Suprapubic skin (tissue), 4 donors: ENCODE results near the gene DGCR2. TPM values are rescaled to one million over a fixed set of nuclear protein-coding genes. Genes with fewer than 3 reads are reported as not detected.
"Not testable (repeated sequence)": the region's sequence is repeated elsewhere in the genome, so short reads cannot be mapped to it uniquely, and the experiment has no call there.

ENCODE experiments used
- DNase-seq, 2 donors: peaks; one replicate each; pipeline ENCODE4 v3.0.0-alpha.2; 2019; ENCODE audit warnings: low spot score in 2 of 2
- H3K27ac ChIP-seq: fragments of 200-600 bp; sonication (generic); one replicate; pipeline ENCODE4 v1.5.1; 2019
- H3K27me3 ChIP-seq: fragments of 200-600 bp; sonication (generic); one replicate; pipeline ENCODE4 v1.5.1; 2019
- H3K36me3 ChIP-seq: fragments of 200-600 bp; sonication (generic); one replicate; pipeline ENCODE4 v1.5.1; 2019
- H3K4me1 ChIP-seq: fragments of 200-600 bp; sonication (generic); one replicate; pipeline ENCODE4 v1.5.1; 2019
- H3K4me3 ChIP-seq: fragments of 200-600 bp; sonication (generic); one replicate; pipeline ENCODE4 v1.5.1; 2019; ENCODE audit warnings: mild to moderate bottlenecking
- H3K9me3 ChIP-seq: fragments of 200-600 bp; sonication (generic); one replicate; pipeline ENCODE4 v1.5.1; 2019
- EP300 ChIP-seq: sonication (generic); formaldehyde crosslinking; IDR thresholded peaks from one replicate; pipeline ENCODE4 v1.6.1; 2017; ENCODE audit warnings: antibody characterized with exemption
- POLR2A ChIP-seq, 2 donors: fragments of 450-650 bp; IDR thresholded peaks; one replicate each; pipeline ENCODE4 v1.6.1; 2017; ENCODE audit warnings: antibody characterized with exemption in 2 of 2, mild to moderate bottlenecking in 2 of 2, moderate library complexity in 2 of 2
- POLR2AphosphoS5 ChIP-seq, 3 donors: sonication (generic); formaldehyde crosslinking; IDR thresholded peaks; one replicate each; pipeline ENCODE4 v1.6.1; 2017; ENCODE audit warnings: antibody characterized with exemption in 3 of 3
- WGBS: methylation state at CpG from one replicate; pipeline ENCODE4 v1.1.5; 2018; 5-methylcytosine and 5-hydroxymethylcytosine counted together
- total RNA-seq, 4 donors: library from RNA; depleted of rRNA; stranded (reverse); fragments of >200 nt; gene quantifications; one replicate each; pipeline ENCODE4 v1.1.0, GENCODE V29; 2016
- TF ChIP-seq, protein P1 (sequence below), 2 donors: fragments of 200-600 bp in 1 of 2; fragments of 450-650 bp in 1 of 2; sonication (generic) in 1 of 2; IDR thresholded peaks; one replicate each; pipeline ENCODE4 v1.5.1; 2016 to 2019; ENCODE audit warnings: antibody characterized with exemption in 2 of 2, mild to moderate bottlenecking in 1 of 2, moderate library complexity in 1 of 2

DGCR2 gene
- total RNA-seq, 4 donors from 2014 or later: 115 to 172 (median 130) TPM

DNA sequence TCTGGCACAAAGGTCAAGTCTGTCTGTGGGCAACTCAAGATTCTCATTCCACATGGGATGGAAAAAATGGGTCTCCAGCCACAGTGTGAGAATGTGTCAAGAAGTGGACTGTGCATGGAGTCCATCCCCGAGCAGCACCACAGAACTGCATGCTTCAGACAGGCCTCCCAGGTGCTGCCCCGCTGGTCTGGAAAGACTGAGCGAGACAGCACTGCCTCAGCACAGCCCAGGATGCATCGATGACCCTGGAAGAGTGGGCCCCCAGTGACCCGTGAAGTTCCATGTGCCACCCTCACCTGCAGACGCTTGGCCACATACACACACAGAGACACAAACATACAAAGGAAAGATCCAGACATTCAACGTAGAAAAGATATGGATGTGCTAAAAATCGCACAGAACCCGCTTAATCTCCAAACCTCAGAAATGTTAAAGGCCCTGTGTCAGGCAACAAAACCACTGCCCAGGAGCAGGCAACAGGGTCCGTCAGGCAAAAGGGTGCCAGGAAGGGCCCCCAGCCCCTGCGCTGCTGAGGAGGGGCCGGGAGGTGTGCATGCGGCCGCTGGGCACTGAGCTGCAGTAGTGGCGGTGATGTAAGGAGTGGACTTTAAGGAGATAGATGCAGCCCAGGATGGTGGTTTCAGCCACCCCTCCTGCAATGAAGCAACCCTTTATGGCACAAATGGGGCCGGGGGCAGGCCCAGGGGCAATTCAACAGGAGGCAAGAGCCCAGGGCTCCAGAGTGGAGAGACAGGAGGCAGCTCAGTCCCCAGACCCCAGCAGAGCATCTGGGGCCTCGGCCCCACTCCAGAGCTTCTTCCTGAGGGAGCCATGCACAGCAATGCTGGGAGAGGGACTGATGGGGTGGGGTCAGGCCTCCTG lies 84.7 kb downstream of the DGCR2 start:
- WGBS: 89% methylated on average over 15 of the region's 17 CpGs
- Histone ChIP-seq H3K36me3 (peaks cover 54% of the 10 kb centered on the region), H3K4me3 (no peak overlapping the region), H3K27me3 (no peaks in the 10 kb centered on the region), H3K9me3 (no peaks in the 10 kb centered on the region), H3K4me1 (no peaks in the 10 kb centered on the region), H3K27ac (no peak overlapping the region)
- peak; percentile 44 to 69 for DNase-seq
- TF ChIP-seq POLR2AphosphoS5 (IDR thresholded peaks at IDR 0.05) (no peak), EP300 (no peak), POLR2A (IDR thresholded peaks at IDR 0.05) (no peak)
- TF ChIP-seq, protein P1, sequence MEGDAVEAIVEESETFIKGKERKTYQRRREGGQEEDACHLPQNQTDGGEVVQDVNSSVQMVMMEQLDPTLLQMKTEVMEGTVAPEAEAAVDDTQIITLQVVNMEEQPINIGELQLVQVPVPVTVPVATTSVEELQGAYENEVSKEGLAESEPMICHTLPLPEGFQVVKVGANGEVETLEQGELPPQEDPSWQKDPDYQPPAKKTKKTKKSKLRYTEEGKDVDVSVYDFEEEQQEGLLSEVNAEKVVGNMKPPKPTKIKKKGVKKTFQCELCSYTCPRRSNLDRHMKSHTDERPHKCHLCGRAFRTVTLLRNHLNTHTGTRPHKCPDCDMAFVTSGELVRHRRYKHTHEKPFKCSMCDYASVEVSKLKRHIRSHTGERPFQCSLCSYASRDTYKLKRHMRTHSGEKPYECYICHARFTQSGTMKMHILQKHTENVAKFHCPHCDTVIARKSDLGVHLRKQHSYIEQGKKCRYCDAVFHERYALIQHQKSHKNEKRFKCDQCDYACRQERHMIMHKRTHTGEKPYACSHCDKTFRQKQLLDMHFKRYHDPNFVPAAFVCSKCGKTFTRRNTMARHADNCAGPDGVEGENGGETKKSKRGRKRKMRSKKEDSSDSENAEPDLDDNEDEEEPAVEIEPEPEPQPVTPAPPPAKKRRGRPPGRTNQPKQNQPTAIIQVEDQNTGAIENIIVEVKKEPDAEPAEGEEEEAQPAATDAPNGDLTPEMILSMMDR (IDR thresholded peaks at IDR 0.05): no peak

DNA sequence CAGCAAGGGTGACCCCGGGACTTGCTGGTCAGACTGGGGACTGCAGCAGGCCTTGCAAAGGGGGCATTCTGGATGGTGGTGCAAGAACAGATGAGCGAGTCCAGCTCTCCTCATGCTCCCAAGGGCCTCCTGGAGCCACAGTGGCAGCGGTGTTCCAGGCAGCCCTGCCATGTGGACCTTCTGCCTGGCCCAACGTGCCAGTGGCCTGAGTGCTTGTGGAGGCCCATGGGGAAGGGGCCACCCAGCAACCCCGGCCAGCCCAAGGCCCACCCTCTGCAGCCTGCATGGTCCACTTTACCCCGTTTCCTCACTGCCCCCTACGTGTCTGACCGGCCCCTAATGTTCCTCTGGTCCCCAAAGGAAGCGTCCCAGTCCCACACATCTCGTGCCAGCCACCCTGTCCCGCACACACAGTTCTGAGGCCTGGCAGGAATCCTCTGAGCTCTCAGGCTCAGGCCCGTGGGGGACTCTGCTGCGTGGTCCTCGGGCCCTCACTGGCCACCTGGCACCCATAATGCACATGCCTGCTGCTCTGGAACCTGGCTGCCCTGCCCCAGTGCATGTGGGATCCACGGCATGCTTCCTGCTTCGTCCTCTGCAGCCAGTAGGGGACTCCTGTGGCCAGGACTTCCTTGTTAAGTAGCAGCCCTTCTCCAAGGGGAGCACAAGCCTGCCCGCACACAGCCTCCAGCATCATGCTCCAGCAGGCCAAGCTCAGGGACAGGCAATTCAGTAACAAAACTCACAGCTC lies 85.5 kb downstream of the DGCR2 start:
- TF ChIP-seq EP300 (no peak), POLR2A (IDR thresholded peaks at IDR 0.05) (no peak), POLR2AphosphoS5 (IDR thresholded peaks at IDR 0.05) (no peak)
- TF ChIP-seq, protein P1 (IDR thresholded peaks at IDR 0.05): no peak
- no peaks in the 10 kb centered on the region for H3K27me3 ChIP-seq
- H3K4me3 ChIP-seq: no peak overlapping the region
- no peak overlapping the region for H3K27ac ChIP-seq
- no peaks in the 10 kb centered on the region for H3K9me3 ChIP-seq
- peak; percentile 58 to 79 for DNase-seq
- peaks cover 46% of the 10 kb centered on the region for H3K36me3 ChIP-seq
- no peaks in the 10 kb centered on the region for H3K4me1 ChIP-seq
- 91% methylated on average over 10 of the region's 17 CpGs for WGBS

DNA sequence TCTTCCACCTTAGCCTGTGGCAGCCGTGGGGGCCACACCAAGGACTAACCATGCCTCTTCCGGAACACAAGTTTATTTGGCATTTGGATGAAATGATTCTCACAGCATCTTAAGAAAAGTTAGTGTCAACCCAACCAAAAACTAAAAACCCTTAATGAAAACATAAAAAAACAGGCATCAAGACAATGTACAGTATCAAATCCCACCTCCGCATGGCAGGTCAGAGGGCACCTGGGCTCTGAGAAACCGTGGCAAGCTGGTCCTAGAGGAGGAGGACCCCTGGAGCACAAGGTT lies 86.0 kb downstream of the DGCR2 start:
- TF ChIP-seq POLR2AphosphoS5 (IDR thresholded peaks at IDR 0.05): no peak
- TF ChIP-seq, protein P1 (IDR thresholded peaks at IDR 0.05): no peak
- TF ChIP-seq POLR2A (IDR thresholded peaks at IDR 0.05): no peak
- no peak for TF ChIP-seq EP300
- Histone ChIP-seq H3K27me3 (no peaks in the 10 kb centered on the region), H3K4me3 (no peak overlapping the region), H3K36me3 (peaks cover 41% of the 10 kb centered on the region), H3K4me1 (no peaks in the 10 kb centered on the region), H3K9me3 (no peaks in the 10 kb centered on the region), H3K27ac (no peak overlapping the region)
- WGBS: 87% methylated on average over 4 of the region's 4 CpGs
- DNase-seq: no peak

DNA sequence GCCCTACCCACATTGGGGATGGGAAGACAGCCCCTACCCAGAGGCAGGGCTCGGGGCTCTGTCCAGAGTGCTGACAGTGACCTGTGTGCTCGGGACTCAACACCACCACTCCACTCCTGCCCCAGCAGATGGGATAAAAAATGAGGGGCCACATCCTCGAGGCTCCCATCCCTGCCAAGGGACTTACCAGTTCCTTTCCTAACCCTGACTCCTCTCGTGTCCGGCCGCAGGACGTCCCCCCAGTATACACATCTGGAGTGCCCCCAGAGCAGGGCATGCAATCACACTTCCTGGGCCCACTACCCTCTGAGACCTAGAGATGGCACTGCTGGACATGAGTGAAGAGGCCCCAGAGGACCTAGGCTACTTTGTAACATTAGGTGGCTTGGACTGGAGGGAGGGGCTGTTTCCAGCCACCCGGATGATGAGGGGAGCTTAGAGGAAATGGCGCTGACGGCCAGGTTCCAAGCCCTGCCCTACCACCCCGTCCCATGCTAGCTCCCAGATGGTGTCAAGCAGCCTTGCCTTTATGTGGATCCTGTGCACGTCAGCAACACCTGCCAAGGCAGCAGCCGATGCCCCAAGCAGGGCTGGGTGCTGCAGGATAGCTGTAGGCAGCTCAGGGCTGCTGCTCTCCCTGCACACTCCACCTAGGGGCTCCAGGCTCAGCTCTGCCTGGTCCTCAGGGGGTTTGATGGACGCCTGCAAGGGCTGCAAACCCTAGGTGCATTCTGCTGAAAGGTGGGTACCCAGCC lies 86.6 kb downstream of the DGCR2 start:
- peak; percentile 55 to 76 for DNase-seq
- H3K9me3 ChIP-seq: no peaks in the 10 kb centered on the region
- peaks cover 3% of the 10 kb centered on the region for H3K27me3 ChIP-seq
- 41% methylated on average over 5 of the region's 14 CpGs for WGBS
- TF ChIP-seq, protein P1 (IDR thresholded peaks at IDR 0.05): no peak
- TF ChIP-seq POLR2A (IDR thresholded peaks at IDR 0.05) (no peak), POLR2AphosphoS5 (IDR thresholded peaks at IDR 0.05) (no peak), EP300 (no peak)
- no peaks in the 10 kb centered on the region for H3K4me1 ChIP-seq
- H3K4me3 ChIP-seq: no peak overlapping the region
- peaks cover 35% of the 10 kb centered on the region for H3K36me3 ChIP-seq
- no peak overlapping the region for H3K27ac ChIP-seq

DNA sequence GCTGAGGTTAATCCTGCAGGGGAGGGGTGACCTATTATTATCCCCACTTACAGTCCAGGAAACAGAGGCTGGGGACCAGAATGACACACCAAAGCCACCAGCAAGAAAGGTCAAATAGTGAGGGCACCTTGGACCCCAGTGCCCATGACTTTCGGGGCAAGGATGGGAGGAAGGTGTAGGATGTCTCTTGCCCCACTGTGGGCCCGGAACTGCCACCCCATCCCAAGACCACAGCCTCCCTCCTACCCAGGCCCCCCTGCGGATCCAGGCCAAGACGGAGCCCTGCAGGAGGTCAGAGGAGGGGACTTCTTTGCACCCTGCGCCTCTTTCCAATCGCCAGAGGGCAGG lies 87.1 kb downstream of the DGCR2 start:
- not testable (repeated sequence) for H3K27ac ChIP-seq, DNase-seq, H3K9me3 ChIP-seq, H3K4me3 ChIP-seq, H3K27me3 ChIP-seq, H3K4me1 ChIP-seq
- WGBS: 47% methylated on average over 3 of the region's 6 CpGs
- H3K36me3 ChIP-seq: peaks cover 30% of the 10 kb centered on the region

DNA sequence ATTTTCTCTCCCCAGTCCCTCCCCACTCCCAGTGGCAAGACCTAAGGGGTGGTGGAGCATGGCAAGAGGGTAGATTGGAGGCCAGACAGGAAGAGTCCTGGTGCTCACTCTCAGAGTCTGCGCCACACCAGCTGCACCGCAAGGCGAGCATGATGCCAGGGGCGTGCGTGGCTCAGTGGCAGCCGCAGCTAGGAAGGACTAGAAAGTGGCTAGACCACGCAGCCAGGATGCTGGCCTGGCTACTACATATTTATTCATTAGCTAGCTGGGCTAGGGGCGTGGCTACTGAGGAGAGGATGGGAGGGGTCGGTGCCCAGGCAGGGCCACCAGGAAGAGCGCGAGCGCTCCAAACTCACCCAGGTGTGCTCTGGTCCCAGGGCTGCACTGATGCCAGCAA lies 87.5 kb downstream of the DGCR2 start:
- H3K4me1 ChIP-seq, H3K27me3 ChIP-seq, H3K9me3 ChIP-seq, H3K4me3 ChIP-seq, H3K27ac ChIP-seq: not testable (repeated sequence)
- 75% methylated on average over 6 of the region's 12 CpGs for WGBS
- DNase-seq: peak in 1 of 2 donors; percentile 53
- H3K36me3 ChIP-seq: peaks cover 26% of the 10 kb centered on the region

DNA sequence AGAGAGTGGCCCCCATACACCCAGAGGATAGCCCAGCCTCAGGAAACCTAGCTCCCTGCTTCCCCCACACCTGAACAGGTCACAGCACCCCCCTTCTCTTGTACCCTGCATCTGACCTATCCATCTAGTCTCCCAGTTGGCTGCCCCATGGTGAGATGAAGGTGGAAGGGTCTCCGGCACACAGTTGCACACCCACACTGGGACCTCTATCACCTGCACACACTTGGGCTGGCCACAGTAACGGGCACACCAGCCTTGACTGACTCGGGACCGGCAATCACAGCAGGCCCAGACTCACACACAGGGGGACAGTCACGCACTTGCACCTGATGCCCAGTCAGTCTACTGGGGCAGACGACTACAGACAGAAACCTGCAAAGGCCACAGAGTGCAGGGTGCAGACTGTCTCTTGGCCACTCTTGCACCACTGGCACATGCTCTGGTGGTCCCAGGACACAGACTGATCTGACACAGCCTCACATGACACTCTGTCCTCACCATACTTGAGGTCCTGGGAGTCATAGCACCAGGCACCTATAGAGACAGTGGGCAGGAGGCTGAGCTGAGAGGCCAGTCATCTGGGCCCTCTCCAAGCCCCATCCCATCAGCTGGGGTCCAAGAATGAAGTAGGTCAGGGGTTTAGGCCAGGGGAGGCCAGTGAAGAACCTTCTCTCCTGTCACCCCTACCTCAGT lies 88.0 kb downstream of the DGCR2 start:
- H3K9me3 ChIP-seq, H3K27ac ChIP-seq, H3K4me3 ChIP-seq, H3K4me1 ChIP-seq: not testable (repeated sequence)
- no CpG with 5 or more reads among the region's 6 CpGs for WGBS
- peak in 1 of 2 donors; percentile 31 for DNase-seq
- peaks cover 21% of the 10 kb centered on the region for H3K36me3 ChIP-seq
- peaks cover 15% of the 10 kb centered on the region for H3K27me3 ChIP-seq

DNA sequence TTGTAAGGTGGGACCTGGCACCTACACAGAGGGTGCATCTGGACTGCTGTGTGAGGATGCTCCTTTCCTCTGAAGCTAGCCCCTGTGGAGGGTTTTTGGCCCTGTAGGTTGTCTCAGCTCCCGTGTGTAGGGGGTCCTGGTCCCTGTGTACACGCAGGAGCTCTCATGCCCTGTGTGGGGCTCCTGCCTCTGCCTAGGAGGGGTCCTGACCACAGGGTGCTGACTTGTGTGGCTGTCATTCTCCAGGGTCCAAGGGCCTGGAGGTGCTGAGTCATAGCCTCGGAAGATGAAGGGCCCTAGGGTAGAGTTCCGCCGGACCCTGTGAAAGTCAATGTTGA lies 88.7 kb downstream of the DGCR2 start:
- peaks cover 14% of the 10 kb centered on the region for H3K36me3 ChIP-seq
- peaks cover 22% of the 10 kb centered on the region for H3K27me3 ChIP-seq
- H3K4me1 ChIP-seq, H3K27ac ChIP-seq, H3K4me3 ChIP-seq, H3K9me3 ChIP-seq: not testable (repeated sequence)
- WGBS: no CpG with 5 or more reads among the region's 5 CpGs
- DNase-seq: peak; percentile 41 to 59
